Trophoblast cell (in vitro differentiated cells and primary cell): Measurements from ENCODE around the gene IL1RAPL2.
"Not testable (repeated sequence)": the region's sequence is repeated elsewhere in the genome, so short reads cannot be mapped to it uniquely, and the experiment has no call there.

Source experiments
- DNase-seq, 2 donors: peaks; one replicate each; pipeline ENCODE4 v3.0.0-alpha.2; 2016
- H2AFZ ChIP-seq: 2 replicates; pipeline ENCODE4 v1.6.1; 2013; ENCODE audit warnings: low read length, moderate library complexity, mild to moderate bottlenecking; ENCODE audit not compliant: insufficient read depth, poor library complexity
- H2AK5ac ChIP-seq: 2 replicates; pipeline ENCODE4 v1.6.1; 2013; ENCODE audit warnings: mild to moderate bottlenecking, low read length
- H2BK120ac ChIP-seq: 2 replicates; pipeline ENCODE4 v1.6.1; 2013; ENCODE audit warnings: low read length, mild to moderate bottlenecking, moderate library complexity; ENCODE audit not compliant: insufficient read depth, poor library complexity
- H2BK12ac ChIP-seq: 2 replicates; pipeline ENCODE4 v1.6.1; 2013; ENCODE audit warnings: mild to moderate bottlenecking, low read length, moderate library complexity
- H2BK5ac ChIP-seq: 2 replicates; pipeline ENCODE4 v1.6.1; 2013; ENCODE audit warnings: low read length, low read depth, moderate library complexity, mild to moderate bottlenecking; ENCODE audit not compliant: poor library complexity
- H3K14ac ChIP-seq: 2 replicates; pipeline ENCODE4 v1.6.1; 2013; ENCODE audit warnings: mild to moderate bottlenecking, low read length
- H3K18ac ChIP-seq: 2 replicates; pipeline ENCODE4 v1.6.1; 2013; ENCODE audit warnings: mild to moderate bottlenecking, low read length
- H3K23ac ChIP-seq: 2 replicates; pipeline ENCODE4 v1.6.1; 2013; ENCODE audit warnings: low read length
- H3K27ac ChIP-seq: 2 replicates; pipeline ENCODE4 v1.5.1; 2013; ENCODE audit warnings: low read depth, mild to moderate bottlenecking, inconsistent platforms, low read length, moderate library complexity
- H3K27me3 ChIP-seq: 2 replicates; pipeline ENCODE4 v1.6.1; 2013; ENCODE audit warnings: inconsistent platforms, mild to moderate bottlenecking, low read length, moderate library complexity; ENCODE audit not compliant: insufficient read depth
- H3K36me3 ChIP-seq, 2 experiments: 1 replicate in 1 of 2; 2 replicates in 1 of 2; pipeline ENCODE4 v1.6.1; 2013; ENCODE audit warnings: low read length in 2 of 2, mild to moderate bottlenecking in 2 of 2, moderate library complexity in 1 of 2; ENCODE audit not compliant: insufficient read depth in 2 of 2, control insufficient read depth in 1 of 2
- H3K4ac ChIP-seq: 2 replicates; pipeline ENCODE4 v1.6.1; 2013; ENCODE audit warnings: low read depth, mild to moderate bottlenecking, low read length, moderate library complexity
- H3K4me1 ChIP-seq, 2 experiments: 1 replicate in 1 of 2; 2 replicates in 1 of 2; pipeline ENCODE4 v1.6.1; 2013; ENCODE audit warnings: low read length in 2 of 2, mild to moderate bottlenecking in 2 of 2, moderate library complexity in 1 of 2; ENCODE audit not compliant: insufficient read depth in 2 of 2, control insufficient read depth in 1 of 2
- H3K4me2 ChIP-seq: 2 replicates; pipeline ENCODE4 v1.6.1; 2013; ENCODE audit warnings: inconsistent platforms, mild to moderate bottlenecking, low read length, moderate library complexity
- H3K4me3 ChIP-seq: 2 replicates; pipeline ENCODE4 v1.5.1; 2013; ENCODE audit warnings: mild to moderate bottlenecking, low read depth, low read length, inconsistent platforms
- H3K79me1 ChIP-seq: one replicate; pipeline ENCODE4 v1.6.1; 2013; ENCODE audit warnings: low read length
- H3K79me2 ChIP-seq: 2 replicates; pipeline ENCODE4 v1.6.1; 2013; ENCODE audit warnings: low read length, mild to moderate bottlenecking; ENCODE audit not compliant: control insufficient read depth, insufficient read depth, poor library complexity
- H3K9ac ChIP-seq: 2 replicates; pipeline ENCODE4 v1.6.1; 2013; ENCODE audit warnings: mild to moderate bottlenecking, low read length
- H3K9me3 ChIP-seq: 2 replicates; pipeline ENCODE4 v1.6.1; 2013; ENCODE audit warnings: low read depth, mild to moderate bottlenecking, control low read depth, inconsistent platforms, low read length; ENCODE audit not compliant: insufficient read depth
- H4K12ac ChIP-seq: 2 replicates; pipeline ENCODE4 v1.6.1; 2013; ENCODE audit warnings: low read depth, mild to moderate bottlenecking, low read length, moderate library complexity
- H4K8ac ChIP-seq: 2 replicates; pipeline ENCODE4 v1.6.1; 2013; ENCODE audit warnings: low read depth, mild to moderate bottlenecking, low read length, moderate library complexity
- H4K91ac ChIP-seq: one replicate; pipeline ENCODE4 v1.6.1; 2013; ENCODE audit warnings: low read depth, mild to moderate bottlenecking, low read length, moderate library complexity
- WGBS: extraction: QIAGEN DNeasy Blood & Tissue Kit; methylation state at CpG from one replicate; pipeline ENCODE4 v1.1.7; 2013; ENCODE audit warnings: missing lambda C conversion rate; ENCODE audit not compliant: insufficient read length, insufficient coverage; ENCODE audit errors: extremely low coverage; 5-methylcytosine and 5-hydroxymethylcytosine counted together

IL1RAPL2 gene

DNA sequence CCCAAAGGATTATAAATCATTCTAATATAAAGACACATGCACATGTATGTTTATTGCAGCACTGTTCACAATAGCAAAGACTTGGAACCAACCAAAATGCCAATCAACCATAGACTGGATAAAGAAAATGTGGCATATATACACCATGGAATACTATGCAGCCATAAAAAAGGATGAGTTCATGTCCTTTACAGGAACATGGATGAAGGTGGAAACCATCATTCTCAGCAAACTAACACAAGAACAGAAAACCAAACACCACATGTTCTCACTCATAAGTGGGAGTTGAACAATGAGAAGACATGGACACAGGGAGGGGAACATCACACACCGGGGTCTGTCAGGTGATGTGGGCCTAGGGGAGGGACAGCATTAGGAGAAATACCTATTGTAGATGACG, 23.6 kb upstream of the IL1RAPL2 start:
- H3K9me3 ChIP-seq, H3K4ac ChIP-seq, H3K79me1 ChIP-seq, DNase-seq, H3K9ac ChIP-seq, H3K36me3 ChIP-seq, H2BK120ac ChIP-seq, H2AFZ ChIP-seq, H4K12ac ChIP-seq, H4K8ac ChIP-seq, H4K91ac ChIP-seq, H2AK5ac ChIP-seq, H2BK12ac ChIP-seq, H3K79me2 ChIP-seq, H3K27ac ChIP-seq, H3K14ac ChIP-seq, H3K23ac ChIP-seq, H3K4me3 ChIP-seq, H2BK5ac ChIP-seq, H3K4me1 ChIP-seq, H3K4me2 ChIP-seq, H3K18ac ChIP-seq, H3K27me3 ChIP-seq: not testable (repeated sequence)
- WGBS = no CpG with 5 or more reads among the region's 2 CpGs

DNA sequence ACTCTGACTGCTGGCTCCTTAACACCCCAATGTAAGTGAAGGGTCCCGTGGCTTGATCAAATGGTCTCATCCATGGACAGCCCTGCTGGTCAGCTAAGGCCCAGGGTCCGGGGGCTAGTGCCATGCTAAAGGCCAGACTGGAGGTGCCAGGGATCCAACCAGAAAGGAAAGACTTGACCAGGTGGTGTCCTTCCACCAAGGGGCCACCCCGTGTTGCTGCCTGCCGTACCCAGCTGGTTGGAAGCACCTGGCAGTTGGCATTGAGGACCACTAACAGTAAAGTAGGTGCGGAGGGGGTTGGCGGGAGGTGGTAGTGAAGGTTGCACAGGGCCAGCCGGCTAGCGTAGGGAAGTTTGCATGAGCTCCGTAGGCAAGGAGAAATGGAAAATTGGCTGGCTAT, 1.7 kb upstream of the IL1RAPL2 start:
- Histone ChIP-seq H4K12ac (no peak overlapping the region), H3K14ac (no peak overlapping the region), H3K4me1 (peaks cover 5 to 8% of the 10 kb centered on the region in 2 experiments), H3K4me3 (no peak overlapping the region), H4K91ac (no peak overlapping the region), H3K79me2 (no peaks in the 10 kb centered on the region), H3K18ac (no peak overlapping the region), H3K9ac (no peak overlapping the region), H3K9me3 (no peaks in the 10 kb centered on the region), H2AFZ (no peak overlapping the region), H2AK5ac (no peak overlapping the region), H3K4ac (no peak overlapping the region), H4K8ac (no peak overlapping the region), H2BK120ac (no peak overlapping the region), H3K4me2 (no peak overlapping the region), H2BK12ac (no peak overlapping the region), H3K27me3 (peaks cover 22% of the 10 kb centered on the region), H3K36me3 (no peaks in the 10 kb centered on the region), H3K27ac (no peak overlapping the region), H2BK5ac (no peak overlapping the region), H3K79me1 (no peaks in the 10 kb centered on the region), H3K23ac (no peak overlapping the region)
- no CpG with 5 or more reads among the region's 9 CpGs for WGBS
- no peak for DNase-seq

DNA sequence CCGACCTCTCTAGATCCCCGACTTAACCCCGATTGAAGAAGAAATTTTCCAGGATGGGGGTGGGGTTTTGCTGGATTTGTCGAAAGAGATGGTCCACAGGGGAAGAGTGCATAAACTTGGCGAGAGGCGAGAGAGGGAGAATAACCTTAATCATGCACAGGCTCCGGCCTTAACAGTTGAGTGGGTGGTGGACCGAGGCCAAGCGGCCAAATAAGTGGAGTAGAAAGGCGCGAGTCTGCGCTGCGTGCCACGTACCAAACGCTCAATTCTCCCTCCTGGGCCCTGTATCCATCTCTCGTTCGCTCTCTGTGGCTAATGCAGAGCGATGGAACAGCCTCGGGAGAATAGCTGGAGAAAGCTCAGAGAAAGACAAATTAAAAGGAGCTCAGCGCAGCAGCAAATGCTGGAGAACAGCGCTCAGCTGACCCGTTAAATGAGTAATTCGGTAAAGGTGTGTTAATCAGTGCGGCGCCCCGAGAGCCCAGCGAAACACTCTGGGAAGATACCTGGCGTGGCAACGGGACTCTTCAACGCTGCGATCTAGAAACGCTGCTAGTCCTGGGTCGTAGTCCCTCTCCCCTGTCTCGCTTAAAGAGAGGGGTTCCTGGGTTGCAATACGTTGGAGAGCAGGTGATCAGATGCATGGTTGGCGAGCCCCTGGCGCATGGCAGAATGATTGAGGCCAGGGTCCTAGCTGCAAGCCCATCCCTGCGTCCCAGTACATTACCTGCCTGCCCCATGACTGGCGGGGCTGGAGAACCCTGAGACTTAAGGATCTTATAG, 887 bp upstream of the IL1RAPL2 start:
- no peaks in the 10 kb centered on the region for H3K36me3 ChIP-seq
- H3K4me1 ChIP-seq = peaks cover 5 to 8% of the 10 kb centered on the region in 2 experiments
- no peak overlapping the region for H4K91ac ChIP-seq
- no peak overlapping the region for H3K4me2 ChIP-seq
- no peak overlapping the region for H3K23ac ChIP-seq
- no peak overlapping the region for H2BK5ac ChIP-seq
- WGBS = no CpG with 5 or more reads among the region's 39 CpGs
- H3K79me1 ChIP-seq = no peaks in the 10 kb centered on the region
- H3K4ac ChIP-seq = no peak overlapping the region
- no peak overlapping the region for H4K12ac ChIP-seq
- no peaks in the 10 kb centered on the region for H3K79me2 ChIP-seq
- no peak for DNase-seq
- H3K27ac ChIP-seq = no peak overlapping the region
- no peak overlapping the region for H3K18ac ChIP-seq
- no peak overlapping the region for H2BK120ac ChIP-seq
- H3K14ac ChIP-seq = no peak overlapping the region
- H4K8ac ChIP-seq = no peak overlapping the region
- no peak overlapping the region for H3K9ac ChIP-seq
- H3K9me3 ChIP-seq = no peaks in the 10 kb centered on the region
- H3K4me3 ChIP-seq = no peak overlapping the region
- H2AFZ ChIP-seq = no peak overlapping the region
- peaks cover 22% of the 10 kb centered on the region for H3K27me3 ChIP-seq
- H2BK12ac ChIP-seq = no peak overlapping the region
- no peak overlapping the region for H2AK5ac ChIP-seq

DNA sequence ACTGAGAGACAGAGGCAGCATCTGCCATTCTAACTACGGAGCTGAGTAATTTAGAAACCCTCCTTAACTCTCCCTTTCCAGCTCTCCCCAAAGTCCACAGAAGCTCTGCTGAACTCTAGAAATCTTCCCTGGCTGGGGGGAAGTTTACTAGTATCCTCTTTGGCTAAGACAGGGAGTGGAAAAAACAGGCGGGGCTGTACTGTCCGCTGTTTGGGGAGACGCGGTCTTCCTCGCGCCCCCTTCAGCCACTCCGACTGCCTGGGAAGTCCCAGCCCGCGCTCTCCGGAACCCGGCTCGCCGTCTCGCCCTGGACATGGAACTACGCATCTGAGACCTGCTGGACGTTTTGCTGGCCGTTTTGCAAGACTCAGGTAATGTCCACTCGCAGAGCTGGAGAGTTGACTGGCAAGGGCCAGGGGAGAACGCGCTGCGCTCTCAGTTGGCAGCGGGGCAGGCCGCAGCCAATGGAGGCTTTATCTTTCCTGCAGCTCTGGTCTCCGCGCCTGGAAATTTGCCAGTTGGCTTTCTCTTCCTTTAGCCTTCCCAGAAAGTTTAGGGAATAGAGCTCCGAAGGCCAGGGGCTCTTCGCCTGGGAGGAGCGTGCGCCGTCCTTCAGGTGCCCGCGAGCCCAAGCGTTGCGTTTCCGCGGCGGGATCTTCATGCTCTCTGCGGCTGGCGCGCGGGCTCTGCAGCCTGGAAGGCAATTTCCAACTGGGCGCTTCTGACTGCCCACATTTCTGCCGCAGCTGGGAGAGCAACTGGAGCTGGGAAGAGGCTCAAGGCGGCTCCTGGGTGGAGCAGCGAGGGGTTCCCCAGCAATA, 892 bp downstream of the IL1RAPL2 start:
- WGBS = no CpG with 5 or more reads among the region's 46 CpGs
- H3K14ac ChIP-seq = no peak overlapping the region
- no peaks in the 10 kb centered on the region for H3K79me2 ChIP-seq
- no peaks in the 10 kb centered on the region for H3K36me3 ChIP-seq
- H2AFZ ChIP-seq = peak overlapping the region; percentile 25
- H2AK5ac ChIP-seq = no peak overlapping the region
- no peak overlapping the region for H3K9ac ChIP-seq
- H3K4me1 ChIP-seq = peaks cover 5 to 8% of the 10 kb centered on the region in 2 experiments
- H2BK120ac ChIP-seq = no peak overlapping the region
- no peak overlapping the region for H3K4ac ChIP-seq
- peak overlapping the region; percentile 80 for H3K4me2 ChIP-seq
- no peak overlapping the region for H3K4me3 ChIP-seq
- H4K12ac ChIP-seq = no peak overlapping the region
- no peak overlapping the region for H2BK12ac ChIP-seq
- no peak overlapping the region for H4K8ac ChIP-seq
- no peak overlapping the region for H4K91ac ChIP-seq
- peaks cover 22% of the 10 kb centered on the region for H3K27me3 ChIP-seq
- no peak overlapping the region for H3K18ac ChIP-seq
- H3K9me3 ChIP-seq = no peaks in the 10 kb centered on the region
- H3K23ac ChIP-seq = no peak overlapping the region
- no peak for DNase-seq
- no peak overlapping the region for H3K27ac ChIP-seq
- no peak overlapping the region for H2BK5ac ChIP-seq
- H3K79me1 ChIP-seq = no peaks in the 10 kb centered on the region
